Forelimb muscle (tissue), 1 donor: ENCODE data around the gene ADGRD2. TPM values are rescaled to one million over a fixed set of nuclear protein-coding genes. Genes with fewer than 3 reads are reported as not detected.

Experiments used
- DNase-seq: peaks from one replicate; pipeline ENCODE4 v3.0.0-alpha.2; 2013; ENCODE audit warnings: low read depth
- polyA plus RNA-seq: library from polyadenylated mRNA; unstranded; fragments of 120-200 nt; gene quantifications from one replicate; pipeline ENCODE4 v1.2.1, GENCODE V29; 2013; ENCODE audit not compliant: insufficient read length

Gene ADGRD2
- polyA plus RNA-seq, 1 donor: 0.08 TPM

GRCh38 chr9:124510650-124511425, 60.6 kb downstream of the ADGRD2 start:
- DNase-seq: no peak

- DNase-seq: no peak
Observed at GRCh38 chr9:124511426-124511840, 61.2 kb downstream of the ADGRD2 start.

GRCh38 chr9:124511891-124512805, 61.9 kb downstream of the ADGRD2 start:
- DNase-seq: no peak

- DNase-seq: no peak
Observed at GRCh38 chr9:124512806-124513204, 62.6 kb downstream of the ADGRD2 start.

GRCh38 chr9:124513376-124513994, 63.2 kb downstream of the ADGRD2 start:
- DNase-seq: no peak

- no peak for DNase-seq
Observed at GRCh38 chr9:124514125-124514524, 63.9 kb downstream of the ADGRD2 start.

GRCh38 chr9:124514874-124515273, 64.6 kb downstream of the ADGRD2 start:
- no peak for DNase-seq

- DNase-seq: no peak
Observed at GRCh38 chr9:124517600-124517999, 67.3 kb downstream of the ADGRD2 start.

- no peak for DNase-seq
Observed at GRCh38 chr9:124518116-124518515, 67.9 kb downstream of the ADGRD2 start.

GRCh38 chr9:124520206-124520596, 70.0 kb downstream of the ADGRD2 start:
- no peak for DNase-seq

GRCh38 chr9:124521142-124521541, 70.9 kb downstream of the ADGRD2 start:
- DNase-seq: no peak

GRCh38 chr9:124522121-124523098, 72.2 kb downstream of the ADGRD2 start:
- no peak for DNase-seq

- no peak for DNase-seq
Observed at GRCh38 chr9:124526174-124526573, 75.9 kb downstream of the ADGRD2 start.

GRCh38 chr9:124527781-124528180, 77.5 kb downstream of the ADGRD2 start:
- DNase-seq: no peak

Other genes starting within 250 kb of the ADGRD2 start
- gene NEK6, start 192.5 kb upstream of the ADGRD2 start, polyA plus RNA-seq: 30.5 TPM
- 177 TPM for gene PSMB7, start 35.0 kb upstream of the ADGRD2 start, polyA plus RNA-seq
- not detected for gene NR5A1, start 56.9 kb downstream of the ADGRD2 start, polyA plus RNA-seq